ENCODE data around the gene SNCB. TPM values are rescaled to one million over a fixed set of nuclear protein-coding genes. Genes with fewer than 3 reads are reported as not detected.

Gene SNCB
- total and polyA plus RNA-seq, 2 of the 8 experiments (the other 6 are each of a cell fraction or from before 2014, with no cell fraction given): 4.2 to 5.9 TPM

GRCh38 chr5:176664479-176664878 is 34.1 kb upstream of the SNCB start:
- H3K4me1 ChIP-seq (replicated peaks in 1 of 4; ENCODE audit: control insufficient read depth in 3 of 4, insufficient read depth in 4 of 4, low read length in 3 of 4): peaks cover 0 to 12% (median 8%) of the 10 kb centered on the region in 4 experiments; a peak in 6 of 7 replicates
- no peak overlapping the region for H4K91ac ChIP-seq (replicated peaks; ENCODE audit: insufficient read length, low read length)
- no peaks in the 10 kb centered on the region for H3K9me3 ChIP-seq (ENCODE audit: insufficient read depth in 2 of 2, low read depth in 1 of 2, low read length in 1 of 2)
- H3K79me2 ChIP-seq (ENCODE audit: control insufficient read depth in 1 of 2, insufficient read depth in 2 of 2, low read length in 2 of 2): no peaks in the 10 kb centered on the region
- H4K8ac ChIP-seq (ENCODE audit: extremely low read depth, insufficient read depth, low read length): no peak overlapping the region
- no peaks in the 10 kb centered on the region for H3K79me1 ChIP-seq (ENCODE audit: low read depth, low read length)
- peak overlapping the region in 1 of 4 experiments; percentile 17; a peak in 2 of 7 replicates for H3K9ac ChIP-seq (replicated peaks in 1 of 4; ENCODE audit: extremely low read depth in 1 of 4, low read depth in 3 of 4, low read length in 3 of 4)
- ChIA-PET CTCF (ENCODE audit: partially characterized antibody) (interaction anchor here (0.6 to 35.1 kb wide), 17 partner anchors 11 to 660 kb away, joined by 3 to 859 read pairs (median 3); partner anchors contain the start of gene TSPAN17), POLR2A (ENCODE audit: partially characterized antibody) (interaction anchor here (0.7 kb wide), 1 partner anchor 13 kb away, joined by 3 read pairs; no protein-coding TSS in a partner anchor)
- 0 out of 2 replicates have a peak overlapping the region, but pooled peaks have one; percentile 48 for H2BK20ac ChIP-seq (ENCODE audit: low read length)
- H2BK15ac ChIP-seq (ENCODE audit: low read length): peak overlapping the region; percentile 61
- H3K23ac ChIP-seq (ENCODE audit: insufficient read length): no peak overlapping the region
- H2AFZ ChIP-seq (ENCODE audit: low read length): peak overlapping the region; percentile 85
- TF ChIP-seq YY1 (IDR thresholded peaks at IDR 0.05; ENCODE audit: low read depth, low read length): no peak
- no peak for TF ChIP-seq SIN3A (conservative IDR thresholded peaks at IDR 0.05 in 1 of 2, IDR thresholded peaks at IDR 0.05 in 1 of 2; ENCODE audit: low read depth in 1 of 2, low read length in 2 of 2)
- TF ChIP-seq, protein P1, sequence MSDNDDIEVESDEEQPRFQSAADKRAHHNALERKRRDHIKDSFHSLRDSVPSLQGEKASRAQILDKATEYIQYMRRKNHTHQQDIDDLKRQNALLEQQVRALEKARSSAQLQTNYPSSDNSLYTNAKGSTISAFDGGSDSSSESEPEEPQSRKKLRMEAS (IDR thresholded peaks at IDR 0.05): peak; percentile 12; the same call in 1 of the 2 replicates
- TF ChIP-seq POLR2AphosphoS5 (IDR thresholded peaks at IDR 0.05; ENCODE audit: low read depth, low read length): no peak
- TF ChIP-seq BRCA1 (IDR thresholded peaks at IDR 0.05; ENCODE audit: low read depth, low read length): no peak
- H4K5ac ChIP-seq (ENCODE audit: insufficient read length, low read depth, low read length): no peak overlapping the region
- FAIRE-seq (no peak), DNase-seq (ENCODE audit: low read depth in 1 of 2, low spot score in 2 of 2) (no peak)
- peak overlapping the region in 1 of 2 experiments; percentile 16; a peak in 1 of 4 replicates for H3K4me2 ChIP-seq (ENCODE audit: insufficient read depth in 1 of 2, low read depth in 2 of 2, low read length in 2 of 2)
- H3K27ac ChIP-seq (ENCODE audit: low read depth, low read length): no peak overlapping the region
- H3K27me3 ChIP-seq (replicated peaks in 1 of 4; ENCODE audit: control insufficient read depth in 3 of 4, extremely low read depth in 1 of 4, insufficient read depth in 3 of 4, low read length in 3 of 4): no peaks in the 10 kb centered on the region
- H3K4ac ChIP-seq (replicated peaks; ENCODE audit: insufficient read length, low read depth, low read length): no peak overlapping the region
- WGBS, 2 experiments (ENCODE audit: extremely low coverage in 1 of 2, insufficient coverage in 1 of 2, insufficient read length in 1 of 2, insufficient replicate concordance in 2 of 2, low coverage in 1 of 2, low lambda C conversion rate in 2 of 2, missing lambda C conversion rate in 1 of 2): 61% methylated on average over 6 of the region's 6 CpGs; no CpG with 5 or more reads in 1 of the 2 experiments
- H2BK5ac ChIP-seq (ENCODE audit: low read depth, low read length): no peak overlapping the region
- H3K56ac ChIP-seq (replicated peaks; ENCODE audit: insufficient read length, low read depth, low read length): no peak overlapping the region
- peak overlapping the region; percentile 71; the same call in 1 of the 2 replicates for H3K18ac ChIP-seq (ENCODE audit: extremely low read depth, low read length)
- H2BK120ac ChIP-seq (replicated peaks; ENCODE audit: low read depth, low read length): no peak overlapping the region
- no peaks in the 10 kb centered on the region for H4K20me1 ChIP-seq (replicated peaks in 1 of 2; ENCODE audit: control insufficient read depth in 1 of 2, insufficient read depth in 2 of 2, low read length in 2 of 2)
- H3K4me3 ChIP-seq (ENCODE audit: extremely low read depth in 1 of 4, insufficient read depth in 2 of 4, low read depth in 3 of 4, low read length in 4 of 4): no peak overlapping the region
- H3K36me3 ChIP-seq (ENCODE audit: control insufficient read depth in 2 of 4, insufficient read depth in 4 of 4, low read length in 3 of 4): no peaks in the 10 kb centered on the region
- peak overlapping the region; percentile 68; the same call in 1 of the 2 replicates for H2BK12ac ChIP-seq (ENCODE audit: low read depth, low read length)
- no peak overlapping the region for H3K14ac ChIP-seq (ENCODE audit: insufficient read length)
- H2AK5ac ChIP-seq (ENCODE audit: low read depth, low read length): no peak overlapping the region
- H3K23me2 ChIP-seq (ENCODE audit: low read depth, low read length): peaks cover 4% of the 10 kb centered on the region; the same call in 1 of the 2 replicates
